ENCODE results near the gene NEK3. TPM values are rescaled to one million over a fixed set of nuclear protein-coding genes. Genes with fewer than 3 reads are reported as not detected.
"Not testable (repeated sequence)": the region's sequence is repeated elsewhere in the genome, so short reads cannot be mapped to it uniquely, and the experiment has no call there.

Gene NEK3, protein sequence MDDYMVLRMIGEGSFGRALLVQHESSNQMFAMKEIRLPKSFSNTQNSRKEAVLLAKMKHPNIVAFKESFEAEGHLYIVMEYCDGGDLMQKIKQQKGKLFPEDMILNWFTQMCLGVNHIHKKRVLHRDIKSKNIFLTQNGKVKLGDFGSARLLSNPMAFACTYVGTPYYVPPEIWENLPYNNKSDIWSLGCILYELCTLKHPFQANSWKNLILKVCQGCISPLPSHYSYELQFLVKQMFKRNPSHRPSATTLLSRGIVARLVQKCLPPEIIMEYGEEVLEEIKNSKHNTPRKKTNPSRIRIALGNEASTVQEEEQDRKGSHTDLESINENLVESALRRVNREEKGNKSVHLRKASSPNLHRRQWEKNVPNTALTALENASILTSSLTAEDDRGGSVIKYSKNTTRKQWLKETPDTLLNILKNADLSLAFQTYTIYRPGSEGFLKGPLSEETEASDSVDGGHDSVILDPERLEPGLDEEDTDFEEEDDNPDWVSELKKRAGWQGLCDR
- total RNA-seq (1 to 10 TPM; 3.0 to 4.4 TPM), polyA plus RNA-seq (1 to 10 TPM; 3.6 to 4.3 TPM)

DNA sequence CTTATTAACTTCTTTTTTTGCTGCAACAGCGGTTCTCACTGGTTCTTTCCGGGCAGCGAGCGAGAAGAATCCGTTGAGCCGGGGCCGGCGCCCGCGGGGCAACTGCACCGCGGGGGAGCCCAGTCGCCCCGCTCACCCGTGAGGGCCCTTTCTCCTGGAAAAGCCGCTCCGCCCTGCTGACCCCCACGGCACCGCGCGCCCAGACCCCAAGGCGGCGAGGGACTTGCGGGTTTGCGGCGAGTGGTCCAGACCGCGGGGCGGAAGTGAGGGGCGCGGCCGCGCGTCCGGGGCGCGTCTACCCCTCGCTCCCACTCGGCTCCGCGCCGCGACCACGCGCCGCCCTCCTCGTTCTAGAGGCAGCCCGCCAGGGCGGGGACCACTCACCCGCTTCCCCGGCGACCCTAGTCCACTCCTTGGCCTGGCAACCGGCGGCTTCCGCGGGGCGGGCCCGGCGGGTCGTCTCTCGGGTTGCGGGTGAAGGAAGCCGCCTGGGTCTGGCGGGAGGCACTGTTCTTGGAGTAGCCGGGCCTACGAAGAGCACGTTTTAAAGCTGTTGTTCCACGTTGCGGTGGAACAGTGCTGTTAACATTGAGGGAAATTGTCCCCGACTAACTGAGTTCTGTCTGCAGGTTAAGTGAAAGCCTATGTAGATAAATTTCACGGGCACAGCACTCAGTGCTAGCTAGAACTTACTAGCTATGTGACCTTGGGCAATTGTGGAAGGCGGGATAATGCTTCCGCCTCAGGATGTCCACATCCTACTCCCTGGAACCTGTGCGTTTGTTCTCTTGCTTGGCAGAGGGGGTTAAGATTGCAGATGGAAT, at the start of gene NEK3:
TSS of gene NEK3 (minus strand) at position 439 of the 824 bp plus-strand sequence. CDS start 3,406 bp downstream, outside the sequence.
- TF ChIP-seq, protein P1, sequence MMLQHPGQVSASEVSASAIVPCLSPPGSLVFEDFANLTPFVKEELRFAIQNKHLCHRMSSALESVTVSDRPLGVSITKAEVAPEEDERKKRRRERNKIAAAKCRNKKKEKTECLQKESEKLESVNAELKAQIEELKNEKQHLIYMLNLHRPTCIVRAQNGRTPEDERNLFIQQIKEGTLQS (IDR thresholded peaks at IDR 0.05): no peak
- TF ChIP-seq, protein P2, sequence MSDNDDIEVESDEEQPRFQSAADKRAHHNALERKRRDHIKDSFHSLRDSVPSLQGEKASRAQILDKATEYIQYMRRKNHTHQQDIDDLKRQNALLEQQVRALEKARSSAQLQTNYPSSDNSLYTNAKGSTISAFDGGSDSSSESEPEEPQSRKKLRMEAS (IDR thresholded peaks at IDR 0.05): peak; percentile 90
- TF ChIP-seq HNF4A (conservative IDR thresholded peaks at IDR 0.05) (no peak), SP1 (IDR thresholded peaks at IDR 0.05) (peak; percentile 18), RAD21 (IDR thresholded peaks at IDR 0.05) (peak in 1 of 2 donors; percentile 4)
- no peaks in the 10 kb centered on the region for H3K9me3 ChIP-seq (ENCODE audit: control insufficient read depth in 4 of 4, low read length in 3 of 4)
- no peaks in the 10 kb centered on the region for H3K36me3 ChIP-seq (ENCODE audit: control insufficient read depth in 4 of 4, insufficient read depth in 3 of 4, low read depth in 1 of 4, low read length in 3 of 4)
- peaks cover 0 to 17% (median 4%) of the 10 kb centered on the region in 4 donors for H3K4me1 ChIP-seq (ENCODE audit: control insufficient read depth in 4 of 4, insufficient read depth in 4 of 4, low read length in 3 of 4)
- H3K27ac ChIP-seq (ENCODE audit: low read depth in 1 of 2, low read length in 2 of 2): peak within 1 kb of the TSS; percentile 46 to 64
- peak; percentile 60 for DNase-seq (ENCODE audit: low spot score)
- no peaks in the 10 kb centered on the region for H3K27me3 ChIP-seq (ENCODE audit: control insufficient read depth in 4 of 4, insufficient read depth in 4 of 4, low read length in 3 of 4)
- peak within 1 kb of the TSS; percentile 56 to 91 (median 69) for H3K4me3 ChIP-seq (ENCODE audit: low read depth in 1 of 3, low read length in 3 of 3)
- 2% methylated on average over 74 of the region's 74 CpGs for WGBS
- H3K9ac ChIP-seq (ENCODE audit: low read depth in 1 of 2, low read length in 2 of 2): peak within 1 kb of the TSS; percentile 49 to 72

DNA sequence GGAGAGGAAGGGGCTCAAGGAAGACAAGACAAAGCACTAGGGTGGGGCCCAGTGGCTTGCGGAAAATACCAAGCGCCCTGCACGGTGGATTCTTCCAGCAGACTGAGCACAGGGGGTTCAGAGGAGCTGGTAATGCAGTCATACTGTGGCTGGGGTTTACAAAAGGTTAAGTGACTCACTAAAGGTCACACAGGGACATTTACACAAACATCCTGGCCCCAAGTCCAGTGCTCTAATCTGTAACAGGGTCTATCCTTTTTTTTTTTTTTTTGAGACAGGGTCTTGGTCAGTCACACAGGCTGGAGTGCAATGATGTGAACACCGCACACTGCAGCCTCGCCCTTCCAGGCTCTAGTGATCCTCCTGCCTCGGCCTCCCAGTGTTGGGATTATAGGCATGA, 49.0 kb upstream of the NEK3 start:
- H3K27me3 ChIP-seq (ENCODE audit: control insufficient read depth in 4 of 4, insufficient read depth in 4 of 4, low read length in 3 of 4); H3K4me1 ChIP-seq (ENCODE audit: control insufficient read depth in 4 of 4, insufficient read depth in 4 of 4, low read length in 3 of 4); DNase-seq (ENCODE audit: low spot score); H3K9ac ChIP-seq (ENCODE audit: low read depth in 1 of 2, low read length in 2 of 2); H3K36me3 ChIP-seq (ENCODE audit: control insufficient read depth in 4 of 4, insufficient read depth in 3 of 4, low read depth in 1 of 4, low read length in 3 of 4); H3K27ac ChIP-seq (ENCODE audit: low read depth in 1 of 2, low read length in 2 of 2); H3K4me3 ChIP-seq (ENCODE audit: low read depth in 1 of 3, low read length in 3 of 3); H3K9me3 ChIP-seq (ENCODE audit: control insufficient read depth in 4 of 4, low read length in 3 of 4): not testable (repeated sequence)
- 89% methylated on average over 6 of the region's 6 CpGs for WGBS

DNA sequence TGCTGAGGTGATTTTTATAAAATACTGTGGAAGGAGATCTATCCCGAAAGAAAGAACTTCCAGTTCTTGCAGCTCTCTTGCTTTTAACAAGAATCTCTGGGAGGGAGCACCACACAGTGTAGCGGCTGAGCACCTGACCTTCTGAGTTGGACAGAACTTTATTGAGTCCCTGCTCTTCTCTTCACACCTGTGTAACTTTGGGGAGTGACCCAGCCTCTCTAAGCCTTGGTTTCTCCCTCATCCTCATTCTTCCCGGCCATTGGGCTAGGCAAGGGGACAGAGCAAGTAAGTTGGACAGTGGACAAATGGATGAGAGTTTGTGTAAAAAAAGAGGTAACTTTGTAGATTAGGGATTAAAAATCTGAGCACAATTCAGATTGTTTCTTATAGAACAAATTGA, 48.5 kb upstream of the NEK3 start:
- H3K27me3 ChIP-seq (ENCODE audit: control insufficient read depth in 4 of 4, insufficient read depth in 4 of 4, low read length in 3 of 4); H3K36me3 ChIP-seq (ENCODE audit: control insufficient read depth in 4 of 4, insufficient read depth in 3 of 4, low read depth in 1 of 4, low read length in 3 of 4); H3K9ac ChIP-seq (ENCODE audit: low read depth in 1 of 2, low read length in 2 of 2); DNase-seq (ENCODE audit: low spot score); H3K27ac ChIP-seq (ENCODE audit: low read depth in 1 of 2, low read length in 2 of 2); H3K4me3 ChIP-seq (ENCODE audit: low read depth in 1 of 3, low read length in 3 of 3); H3K9me3 ChIP-seq (ENCODE audit: control insufficient read depth in 4 of 4, low read length in 3 of 4); H3K4me1 ChIP-seq (ENCODE audit: control insufficient read depth in 4 of 4, insufficient read depth in 4 of 4, low read length in 3 of 4): not testable (repeated sequence)
- whole genome bisulfite sequencing: 98% methylated on average over 3 of the region's 3 CpGs

DNA sequence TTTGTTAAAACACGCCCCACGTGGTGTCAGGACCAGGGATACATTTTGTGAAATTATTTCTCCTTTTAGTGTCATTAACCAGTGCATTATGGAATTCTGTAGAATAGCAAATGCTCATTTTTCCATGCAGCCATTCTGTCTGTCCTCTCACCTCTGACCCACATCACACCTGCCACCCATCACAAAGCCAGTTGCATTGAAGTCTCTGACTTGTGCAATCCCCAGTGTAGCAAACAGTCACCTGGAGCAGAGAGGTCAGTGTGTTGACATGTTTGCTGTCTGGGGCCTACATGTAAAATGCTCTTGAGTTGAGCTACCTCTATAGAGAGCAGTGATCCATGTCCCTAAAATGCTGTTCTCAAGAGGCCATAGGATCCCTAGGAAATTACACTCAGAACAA, 47.9 kb upstream of the NEK3 start:
- TF ChIP-seq SP1 (IDR thresholded peaks at IDR 0.05) (peak; percentile 46), RXRA (IDR thresholded peaks at IDR 0.05) (peak; percentile 54 to 64), HNF4A (conservative IDR thresholded peaks at IDR 0.05) (peak; percentile 10 to 18)
- not testable (repeated sequence) for DNase-seq (ENCODE audit: low spot score); H3K36me3 ChIP-seq (ENCODE audit: control insufficient read depth in 4 of 4, insufficient read depth in 3 of 4, low read depth in 1 of 4, low read length in 3 of 4); H3K4me3 ChIP-seq (ENCODE audit: low read depth in 1 of 3, low read length in 3 of 3); H3K27ac ChIP-seq (ENCODE audit: low read depth in 1 of 2, low read length in 2 of 2); H3K9me3 ChIP-seq (ENCODE audit: control insufficient read depth in 4 of 4, low read length in 3 of 4); H3K9ac ChIP-seq (ENCODE audit: low read depth in 1 of 2, low read length in 2 of 2); H3K27me3 ChIP-seq (ENCODE audit: control insufficient read depth in 4 of 4, insufficient read depth in 4 of 4, low read length in 3 of 4); H3K4me1 ChIP-seq (ENCODE audit: control insufficient read depth in 4 of 4, insufficient read depth in 4 of 4, low read length in 3 of 4)
- WGBS: no CpG with 5 or more reads among the region's 2 CpGs

DNA sequence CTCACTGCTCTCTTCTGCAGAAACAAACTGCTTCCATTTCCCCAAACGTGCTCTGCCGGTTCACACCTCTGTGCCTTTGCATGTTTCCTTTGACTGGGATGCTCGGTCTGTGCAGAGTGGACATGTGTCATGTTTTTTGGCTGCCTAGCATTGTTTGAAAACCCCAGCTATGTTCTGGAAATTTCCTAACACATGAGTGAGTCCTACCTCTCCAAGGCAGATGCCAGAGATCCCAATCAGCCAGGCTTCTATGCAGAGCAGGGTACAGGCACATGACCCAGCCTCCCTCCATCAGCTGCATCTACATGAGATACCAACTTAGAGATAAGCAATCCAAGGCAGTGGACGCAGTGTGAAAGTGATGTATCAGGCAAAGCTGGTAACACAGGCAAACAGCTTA, 45.1 kb upstream of the NEK3 start:
- H3K4me1 ChIP-seq (ENCODE audit: control insufficient read depth in 4 of 4, insufficient read depth in 4 of 4, low read length in 3 of 4); H3K4me3 ChIP-seq (ENCODE audit: low read depth in 1 of 3, low read length in 3 of 3); H3K9me3 ChIP-seq (ENCODE audit: control insufficient read depth in 4 of 4, low read length in 3 of 4); H3K27ac ChIP-seq (ENCODE audit: low read depth in 1 of 2, low read length in 2 of 2); H3K9ac ChIP-seq (ENCODE audit: low read depth in 1 of 2, low read length in 2 of 2); DNase-seq (ENCODE audit: low spot score); H3K36me3 ChIP-seq (ENCODE audit: control insufficient read depth in 4 of 4, insufficient read depth in 3 of 4, low read depth in 1 of 4, low read length in 3 of 4); H3K27me3 ChIP-seq (ENCODE audit: control insufficient read depth in 4 of 4, insufficient read depth in 4 of 4, low read length in 3 of 4): not testable (repeated sequence)
- WGBS: 72% methylated on average over 4 of the region's 4 CpGs

DNA sequence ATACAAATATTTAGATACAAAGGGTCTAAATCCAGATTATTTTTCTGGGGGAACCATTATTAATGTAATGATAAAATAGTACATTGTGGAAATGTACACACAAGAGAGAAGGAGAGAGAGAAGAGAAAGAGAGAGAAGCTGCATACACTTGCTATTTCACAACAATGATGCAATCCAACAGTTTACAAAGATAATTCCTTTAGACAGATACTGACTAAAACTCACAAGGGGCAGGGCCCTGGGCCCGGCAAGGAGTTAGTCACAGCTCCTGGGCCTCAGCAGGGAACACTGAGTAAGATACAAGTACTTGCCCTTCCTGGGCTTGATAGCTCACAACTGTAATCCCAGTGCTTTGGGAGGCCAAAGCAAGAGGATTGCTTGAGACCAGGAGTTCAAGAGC, 44.5 kb upstream of the NEK3 start:
- 15% methylated on average over 1 of the region's 1 CpG for WGBS
- not testable (repeated sequence) for H3K4me3 ChIP-seq (ENCODE audit: low read depth in 1 of 3, low read length in 3 of 3); H3K27ac ChIP-seq (ENCODE audit: low read depth in 1 of 2, low read length in 2 of 2); H3K27me3 ChIP-seq (ENCODE audit: control insufficient read depth in 4 of 4, insufficient read depth in 4 of 4, low read length in 3 of 4); H3K4me1 ChIP-seq (ENCODE audit: control insufficient read depth in 4 of 4, insufficient read depth in 4 of 4, low read length in 3 of 4); H3K9ac ChIP-seq (ENCODE audit: low read depth in 1 of 2, low read length in 2 of 2); H3K36me3 ChIP-seq (ENCODE audit: control insufficient read depth in 4 of 4, insufficient read depth in 3 of 4, low read depth in 1 of 4, low read length in 3 of 4); H3K9me3 ChIP-seq (ENCODE audit: control insufficient read depth in 4 of 4, low read length in 3 of 4); DNase-seq (ENCODE audit: low spot score)

DNA sequence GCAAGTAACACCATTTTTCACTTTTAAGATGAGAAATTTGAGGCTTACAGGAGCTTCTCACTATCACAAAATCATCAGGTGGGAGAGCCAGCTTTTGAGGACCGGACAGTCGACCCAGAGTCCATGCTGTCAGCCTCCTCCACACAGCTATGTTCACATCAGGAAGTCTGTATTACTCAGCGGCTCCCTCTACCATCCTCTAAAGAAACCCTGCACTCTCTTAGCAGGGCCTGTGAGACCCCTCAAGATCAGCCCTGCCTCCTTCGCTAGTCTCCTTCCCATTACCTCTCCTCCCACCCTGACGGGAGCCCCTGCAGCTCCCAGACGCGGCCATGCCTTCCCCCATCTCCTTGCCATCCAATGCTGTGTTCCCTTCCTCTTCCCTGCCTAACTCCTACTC, 43.1 kb upstream of the NEK3 start:
- WGBS: 75% methylated on average over 7 of the region's 7 CpGs

More for the DNA sequence above, 43.1 kb upstream of the NEK3 start:
- not testable (repeated sequence) for H3K9me3 ChIP-seq (ENCODE audit: control insufficient read depth in 4 of 4, low read length in 3 of 4); H3K36me3 ChIP-seq (ENCODE audit: control insufficient read depth in 4 of 4, insufficient read depth in 3 of 4, low read depth in 1 of 4, low read length in 3 of 4); H3K4me1 ChIP-seq (ENCODE audit: control insufficient read depth in 4 of 4, insufficient read depth in 4 of 4, low read length in 3 of 4); DNase-seq (ENCODE audit: low spot score); H3K27ac ChIP-seq (ENCODE audit: low read depth in 1 of 2, low read length in 2 of 2); H3K4me3 ChIP-seq (ENCODE audit: low read depth in 1 of 3, low read length in 3 of 3); H3K27me3 ChIP-seq (ENCODE audit: control insufficient read depth in 4 of 4, insufficient read depth in 4 of 4, low read length in 3 of 4); H3K9ac ChIP-seq (ENCODE audit: low read depth in 1 of 2, low read length in 2 of 2)
